Adipocyte (in vitro differentiated cells): ENCODE measurements around the gene PLEKHM3.

Source experiments
- DNase-seq: peaks from one replicate; pipeline ENCODE4 v3.0.0-alpha.2; 2015; ENCODE audit warnings: low read depth
- H3K27me3 ChIP-seq: replicated peaks from 2 replicates; pipeline ENCODE4 v1.7.0; 2013; ENCODE audit warnings: mild to moderate bottlenecking, low read length, moderate library complexity; ENCODE audit not compliant: control insufficient read depth, insufficient read depth
- H3K36me3 ChIP-seq: 2 replicates; pipeline ENCODE4 v1.7.0; 2013; ENCODE audit warnings: low read length, mild to moderate bottlenecking, moderate library complexity; ENCODE audit not compliant: control insufficient read depth, insufficient read depth, severe bottlenecking
- H3K4me1 ChIP-seq: 2 replicates; pipeline ENCODE4 v1.7.0; 2013; ENCODE audit warnings: mild to moderate bottlenecking, low read length, moderate library complexity; ENCODE audit not compliant: control insufficient read depth, insufficient read depth
- H3K4me3 ChIP-seq: 2 replicates; pipeline ENCODE4 v1.7.0; 2013; ENCODE audit warnings: mild to moderate bottlenecking, low read length, moderate library complexity
- H3K9ac ChIP-seq: 2 replicates; pipeline ENCODE4 v1.7.0; 2013; ENCODE audit warnings: mild to moderate bottlenecking, low read length, moderate library complexity
- H3K9me3 ChIP-seq: 2 replicates; pipeline ENCODE4 v1.7.0; 2013; ENCODE audit warnings: mild to moderate bottlenecking, low read length, moderate library complexity; ENCODE audit not compliant: control insufficient read depth

PLEKHM3 gene

DNA sequence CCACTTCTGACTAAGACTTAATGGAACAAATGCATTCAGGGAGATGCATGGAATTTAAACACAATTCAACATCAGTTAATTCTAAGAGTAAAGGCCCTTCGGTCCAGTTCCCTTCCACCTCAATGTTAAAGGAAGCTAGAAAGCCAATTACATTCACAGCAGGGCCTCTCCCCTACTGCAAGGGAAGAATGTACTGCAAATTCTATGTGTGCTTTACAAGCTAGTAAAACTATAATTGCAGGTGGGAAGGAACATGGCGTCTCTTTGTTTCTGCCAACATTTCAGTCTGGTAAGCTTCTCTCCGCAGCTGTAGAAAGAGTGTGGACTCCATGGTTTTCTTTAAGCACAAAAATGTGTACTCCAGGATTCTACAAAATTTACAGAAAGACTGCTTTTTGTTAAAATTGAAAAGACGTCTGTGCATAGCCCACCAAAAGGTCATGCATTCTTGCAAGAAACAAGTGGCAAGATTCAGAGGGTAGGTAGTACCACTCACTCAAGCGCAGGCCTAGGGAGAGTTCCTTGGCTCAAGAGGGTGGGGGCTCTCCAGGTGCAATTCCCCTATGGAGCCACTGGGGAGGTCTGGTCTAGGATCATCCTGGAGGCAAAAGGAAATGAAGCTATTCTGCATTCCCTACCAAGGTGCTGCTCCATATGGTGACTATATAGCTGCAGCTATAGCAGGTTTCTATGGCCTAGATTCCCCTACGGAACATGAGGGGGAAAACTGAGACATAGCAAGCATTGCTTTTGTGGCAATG is 128.6 kb downstream of the PLEKHM3 start:
- H3K36me3 ChIP-seq: peaks cover 14% of the 10 kb centered on the region
- no peaks in the 10 kb centered on the region for H3K9me3 ChIP-seq
- peaks cover 14% of the 10 kb centered on the region for H3K4me1 ChIP-seq
- H3K4me3 ChIP-seq: no peak overlapping the region
- H3K27me3 ChIP-seq: no peaks in the 10 kb centered on the region
- DNase-seq: no peak
- H3K9ac ChIP-seq: no peak overlapping the region

GRCh38 chr2:207895274-207895860 is 130.0 kb downstream of the PLEKHM3 start:
- Histone ChIP-seq H3K4me1 (peaks cover 14% of the 10 kb centered on the region), H3K27me3 (no peaks in the 10 kb centered on the region), H3K9ac (no peak overlapping the region), H3K36me3 (peaks cover 11% of the 10 kb centered on the region), H3K9me3 (no peaks in the 10 kb centered on the region), H3K4me3 (no peak overlapping the region)
- no peak for DNase-seq

GRCh38 chr2:207892716-207893402 is 132.5 kb downstream of the PLEKHM3 start:
- Histone ChIP-seq H3K4me3 (no peak overlapping the region), H3K9ac (peak overlapping the region; percentile 3), H3K27me3 (no peaks in the 10 kb centered on the region), H3K4me1 (peaks cover 14% of the 10 kb centered on the region), H3K36me3 (no peaks in the 10 kb centered on the region), H3K9me3 (no peaks in the 10 kb centered on the region)
- no peak for DNase-seq

- DNase-seq: no peak
- no peak overlapping the region for H3K4me3 ChIP-seq
- peaks cover 17% of the 10 kb centered on the region for H3K4me1 ChIP-seq
- no peaks in the 10 kb centered on the region for H3K27me3 ChIP-seq
- H3K36me3 ChIP-seq: no peaks in the 10 kb centered on the region
- H3K9me3 ChIP-seq: no peaks in the 10 kb centered on the region
- no peak overlapping the region for H3K9ac ChIP-seq
These were observed 134.1 kb downstream of the PLEKHM3 start for GRCh38 chr2:207891086-207891844.

DNA sequence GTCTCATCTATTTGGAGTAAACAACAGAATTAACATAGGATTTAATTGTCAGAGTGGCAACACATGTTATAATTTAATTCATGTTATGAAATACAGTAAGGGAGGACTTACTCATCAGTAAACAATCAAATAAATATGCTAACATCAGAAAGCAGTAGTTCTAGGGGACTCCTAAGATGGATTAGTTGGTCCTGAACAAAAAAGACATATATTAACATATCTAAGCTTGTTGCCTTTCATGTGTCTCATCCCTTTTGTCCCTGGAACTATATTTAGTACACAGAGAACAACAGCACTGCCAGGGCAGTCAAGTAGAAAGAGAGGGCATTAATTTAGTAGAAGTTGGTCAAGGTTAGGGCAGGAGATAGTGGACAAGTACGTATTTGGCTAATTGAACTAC is 137.8 kb downstream of the PLEKHM3 start:
- H3K36me3 ChIP-seq: no peaks in the 10 kb centered on the region
- no peaks in the 10 kb centered on the region for H3K9me3 ChIP-seq
- H3K4me1 ChIP-seq: peaks cover 9% of the 10 kb centered on the region
- DNase-seq: no peak
- H3K9ac ChIP-seq: no peak overlapping the region
- no peak overlapping the region for H3K4me3 ChIP-seq
- no peaks in the 10 kb centered on the region for H3K27me3 ChIP-seq

DNA sequence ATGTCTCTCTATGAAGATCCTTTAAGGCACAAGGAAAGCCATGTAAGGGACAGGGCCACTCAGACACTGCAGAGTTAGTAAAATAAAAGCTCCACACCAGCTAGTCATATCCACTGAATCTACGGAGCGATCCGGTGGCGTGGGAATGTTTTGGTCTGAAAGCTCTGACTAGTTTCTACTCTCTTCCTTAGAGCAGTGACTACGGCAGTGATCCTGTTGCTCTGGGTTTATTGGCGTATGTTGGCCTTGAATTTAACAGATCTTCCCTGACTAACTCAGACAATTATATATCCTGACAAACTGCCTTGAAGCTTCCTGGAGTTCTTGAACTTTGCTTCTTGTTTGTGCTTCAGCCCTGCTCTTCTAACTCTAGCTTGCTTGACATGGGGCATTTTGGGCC is 140.3 kb downstream of the PLEKHM3 start:
- Histone ChIP-seq H3K4me1 (peaks cover 16% of the 10 kb centered on the region), H3K4me3 (no peak overlapping the region), H3K9ac (no peak overlapping the region), H3K9me3 (no peaks in the 10 kb centered on the region), H3K36me3 (no peaks in the 10 kb centered on the region), H3K27me3 (no peaks in the 10 kb centered on the region)
- no peak for DNase-seq

DNA sequence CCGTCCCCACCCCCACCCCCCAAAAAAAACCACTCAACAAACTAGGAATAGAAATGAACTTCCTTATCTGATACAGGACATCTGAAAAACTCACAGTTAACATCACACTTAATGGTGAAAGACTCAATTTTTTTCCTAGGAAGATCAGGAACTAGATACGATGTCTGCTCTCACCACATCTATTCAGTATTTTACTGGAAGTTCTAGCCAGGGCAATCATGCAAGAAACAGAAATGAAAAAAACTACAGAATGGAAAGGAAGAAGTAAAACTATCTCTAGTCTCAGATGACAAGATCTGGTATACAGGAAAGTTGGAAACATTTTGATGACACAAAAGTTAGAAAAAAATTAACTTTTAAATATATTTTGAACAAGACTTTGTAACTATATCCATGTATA is 141.2 kb downstream of the PLEKHM3 start:
- Histone ChIP-seq H3K36me3 (no peaks in the 10 kb centered on the region), H3K4me3 (no peak overlapping the region), H3K9ac (no peak overlapping the region), H3K4me1 (peaks cover 25% of the 10 kb centered on the region), H3K9me3 (no peaks in the 10 kb centered on the region), H3K27me3 (no peaks in the 10 kb centered on the region)
- DNase-seq: no peak

DNA sequence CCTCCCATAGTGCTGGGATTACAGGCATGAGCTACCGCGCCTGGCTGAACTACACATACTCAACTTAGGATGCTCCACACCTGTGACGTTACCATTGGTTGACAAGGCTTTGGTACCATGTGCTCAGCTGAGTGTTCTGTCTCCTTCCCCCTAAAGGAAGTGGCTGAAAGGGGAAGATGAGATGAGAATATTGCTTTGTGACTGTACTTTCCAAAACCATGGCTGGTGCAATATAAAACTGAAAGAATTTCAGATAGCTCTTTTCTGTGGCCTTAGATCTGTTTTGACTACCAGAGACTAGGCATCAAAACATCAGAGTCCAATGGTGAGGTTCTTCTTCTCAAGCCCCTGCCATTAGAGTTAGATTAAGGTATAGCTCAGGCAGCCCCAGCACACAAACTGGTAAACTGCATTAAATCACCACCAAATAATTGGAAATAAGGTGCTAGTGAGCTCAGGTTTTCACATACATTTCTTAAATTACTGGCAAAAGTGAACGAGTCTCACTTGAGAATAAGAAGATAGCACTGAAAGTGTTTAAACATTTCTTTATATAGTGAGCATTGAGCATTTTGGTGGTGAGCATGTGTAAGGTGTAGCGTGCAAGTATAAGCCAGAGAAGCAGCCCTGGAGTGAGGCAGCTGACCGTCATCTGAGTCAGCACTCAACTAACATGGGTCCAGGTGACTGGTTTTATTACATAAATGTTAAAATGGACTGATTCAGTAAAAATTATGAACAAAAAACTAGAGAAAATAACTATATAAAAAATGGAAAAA is 142.1 kb downstream of the PLEKHM3 start:
- peaks cover 34% of the 10 kb centered on the region for H3K4me1 ChIP-seq
- H3K36me3 ChIP-seq: no peaks in the 10 kb centered on the region
- DNase-seq: no peak
- no peak overlapping the region for H3K4me3 ChIP-seq
- H3K27me3 ChIP-seq: no peaks in the 10 kb centered on the region
- no peaks in the 10 kb centered on the region for H3K9me3 ChIP-seq
- no peak overlapping the region for H3K9ac ChIP-seq

- peak; percentile 70 for DNase-seq
- Histone ChIP-seq H3K4me1 (peaks cover 43% of the 10 kb centered on the region), H3K36me3 (no peaks in the 10 kb centered on the region), H3K27me3 (no peaks in the 10 kb centered on the region), H3K4me3 (no peak overlapping the region), H3K9ac (peak overlapping the region; percentile 18), H3K9me3 (no peaks in the 10 kb centered on the region)
These were observed 143.4 kb downstream of the PLEKHM3 start for GRCh38 chr2:207881902-207882301.

DNA sequence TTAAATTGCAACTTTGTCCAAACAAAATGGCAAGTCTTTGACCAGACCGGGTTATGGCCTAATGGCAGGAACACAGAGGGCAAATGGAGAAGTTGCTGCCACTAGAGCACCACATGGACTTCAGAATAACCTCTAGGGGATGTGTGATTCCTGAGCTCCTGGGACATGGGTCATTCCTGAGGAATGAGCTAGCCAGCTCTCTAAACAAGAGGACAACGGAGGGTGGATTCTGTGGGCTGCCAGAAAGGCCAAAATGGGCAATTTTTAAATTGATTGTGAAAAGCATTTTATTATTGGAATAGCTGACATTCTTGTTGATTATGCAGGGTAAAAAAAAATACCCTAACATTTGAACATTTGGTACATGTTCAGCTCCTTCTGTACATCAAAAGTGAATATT is 145.8 kb downstream of the PLEKHM3 start:
- H3K36me3 ChIP-seq: no peaks in the 10 kb centered on the region
- no peaks in the 10 kb centered on the region for H3K27me3 ChIP-seq
- H3K4me3 ChIP-seq: no peak overlapping the region
- DNase-seq: peak; percentile 82
- peaks cover 58% of the 10 kb centered on the region for H3K4me1 ChIP-seq
- no peak overlapping the region for H3K9ac ChIP-seq
- no peaks in the 10 kb centered on the region for H3K9me3 ChIP-seq
